ENCODE results near the gene ISM1.
A peak's percentile ranks its signal among the peaks of the same experiment; 100 is the strongest.

Gene ISM1

DNA sequence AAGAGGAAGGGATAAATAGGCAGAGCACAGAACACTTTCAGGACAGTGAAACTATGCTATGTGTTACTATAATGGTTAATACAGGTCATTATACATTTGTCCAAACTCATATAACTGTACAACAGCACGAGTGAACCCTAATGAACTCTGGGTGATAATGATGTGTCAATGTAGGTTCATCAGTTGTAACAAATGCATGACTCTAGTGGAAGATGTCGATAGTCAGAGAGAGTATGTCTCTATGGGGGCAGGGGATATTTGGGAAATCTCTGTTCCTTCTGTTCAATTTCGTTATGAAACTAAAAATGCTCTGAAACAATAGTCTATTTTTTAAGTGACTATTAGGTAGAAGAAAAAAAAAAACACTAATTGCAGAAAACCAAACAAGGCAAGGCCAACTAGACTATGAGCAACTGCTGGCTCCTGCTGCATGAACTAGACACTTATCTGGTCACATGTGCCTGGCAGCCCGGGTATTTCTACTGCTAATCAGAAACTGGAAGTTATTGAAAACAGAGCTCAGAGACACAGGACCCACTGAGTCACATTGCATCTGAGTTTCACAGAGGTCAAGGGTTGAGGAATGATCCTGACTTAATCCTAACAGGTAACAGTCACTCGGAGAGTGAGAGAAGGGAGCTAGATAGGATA, 97.9 kb downstream of the ISM1 start:
- Mint-ChIP-seq H3K27me3 (ENCODE audit: low read depth) (no peaks in the 10 kb centered on the region), H3K4me1 (ENCODE audit: low read depth) (peaks cover 3% of the 10 kb centered on the region), H3K9me3 (peaks cover 7% of the 10 kb centered on the region), H3K4me3 (no peak overlapping the region), H3K36me3 (ENCODE audit: low read depth) (no peaks in the 10 kb centered on the region), H3K27ac (no peak overlapping the region)

- no peak overlapping the region for H3K4me3 Mint-ChIP-seq
- H3K9me3 Mint-ChIP-seq, result peaks cover 4% of the 10 kb centered on the region
- H3K27me3 Mint-ChIP-seq (ENCODE audit: low read depth), result peaks cover 4% of the 10 kb centered on the region
- no peak overlapping the region for H3K27ac Mint-ChIP-seq
- H3K36me3 Mint-ChIP-seq (ENCODE audit: low read depth), result no peaks in the 10 kb centered on the region
- peaks cover 3% of the 10 kb centered on the region for H3K4me1 Mint-ChIP-seq (ENCODE audit: low read depth)
These were observed 99.6 kb downstream of the ISM1 start for GRCh38 chr20:13320702-13321101.

DNA sequence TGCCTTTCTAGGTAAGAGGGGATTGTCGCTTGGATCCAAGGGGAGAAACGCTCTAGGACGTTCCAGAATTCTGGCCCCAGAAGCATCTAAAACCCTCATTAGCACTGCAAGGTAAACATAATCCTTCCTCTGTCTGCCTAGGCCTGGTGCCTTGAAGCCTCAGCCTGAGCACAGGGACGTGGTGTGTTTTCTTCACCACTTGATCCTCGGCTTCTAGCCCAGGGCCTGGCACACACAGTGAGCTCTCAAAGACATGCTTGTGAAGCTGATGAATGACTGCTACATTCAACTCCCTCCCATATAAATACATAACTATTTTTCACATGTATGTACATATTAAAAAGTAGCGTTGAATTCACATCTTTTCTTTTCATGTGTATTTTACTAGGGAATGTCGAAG, 100.3 kb downstream of the ISM1 start:
- no peak overlapping the region for H3K4me3 Mint-ChIP-seq
- H3K27ac Mint-ChIP-seq, result no peak overlapping the region

GRCh38 chr20:13322198-13322597, 101.1 kb downstream of the ISM1 start:
- Mint-ChIP-seq H3K4me3 (no peak overlapping the region), H3K9me3 (no peaks in the 10 kb centered on the region), H3K27ac (no peak overlapping the region), H3K27me3 (ENCODE audit: low read depth) (peaks cover 4% of the 10 kb centered on the region), H3K4me1 (ENCODE audit: low read depth) (peaks cover 3% of the 10 kb centered on the region), H3K36me3 (ENCODE audit: low read depth) (no peaks in the 10 kb centered on the region)

More for the DNA sequence above, 100.3 kb downstream of the ISM1 start:
- Mint-ChIP-seq H3K27me3 (ENCODE audit: low read depth) (peaks cover 4% of the 10 kb centered on the region), H3K4me1 (ENCODE audit: low read depth) (peaks cover 3% of the 10 kb centered on the region), H3K36me3 (ENCODE audit: low read depth) (no peaks in the 10 kb centered on the region), H3K9me3 (peaks cover 4% of the 10 kb centered on the region)

GRCh38 chr20:13322621-13323020, 101.5 kb downstream of the ISM1 start:
- Mint-ChIP-seq H3K27me3 (ENCODE audit: low read depth) (peaks cover 4% of the 10 kb centered on the region), H3K4me3 (no peak overlapping the region), H3K27ac (no peak overlapping the region), H3K36me3 (ENCODE audit: low read depth) (no peaks in the 10 kb centered on the region), H3K4me1 (ENCODE audit: low read depth) (peaks cover 3% of the 10 kb centered on the region), H3K9me3 (no peaks in the 10 kb centered on the region)

GRCh38 chr20:13325033-13325432, 104.0 kb downstream of the ISM1 start:
- no peak overlapping the region for H3K27ac Mint-ChIP-seq

DNA sequence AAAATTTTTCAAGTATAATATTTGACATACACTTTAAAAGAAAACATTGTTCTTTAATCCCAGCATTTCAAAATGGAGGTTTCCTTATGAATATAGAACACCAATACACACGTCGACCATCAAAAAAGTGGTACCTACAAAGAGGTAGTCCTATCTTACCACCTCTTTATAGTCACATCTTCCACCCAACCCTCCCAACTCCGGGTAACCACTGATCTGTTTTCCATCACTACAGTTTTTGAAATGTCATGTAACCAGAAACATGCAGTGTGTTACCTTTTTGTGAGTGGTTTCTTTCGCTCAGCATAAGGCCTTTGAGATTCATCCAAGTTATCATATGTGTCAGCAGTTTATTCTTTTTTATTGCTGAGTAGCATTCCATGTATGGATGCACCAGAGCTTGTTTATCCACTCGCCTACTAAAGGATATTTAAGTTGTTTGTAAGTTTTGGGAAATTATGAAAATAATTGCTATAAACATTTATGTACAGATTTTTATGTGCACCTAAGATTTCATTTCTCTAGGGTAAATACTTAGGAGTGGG, 104.8 kb downstream of the ISM1 start:
- H3K4me3 Mint-ChIP-seq, result no peak overlapping the region
- peaks cover 4% of the 10 kb centered on the region for H3K27me3 Mint-ChIP-seq (ENCODE audit: low read depth)
- H3K4me1 Mint-ChIP-seq (ENCODE audit: low read depth), result peaks cover 3% of the 10 kb centered on the region
- H3K27ac Mint-ChIP-seq, result no peak overlapping the region
- H3K9me3 Mint-ChIP-seq, result no peaks in the 10 kb centered on the region
- no peaks in the 10 kb centered on the region for H3K36me3 Mint-ChIP-seq (ENCODE audit: low read depth)

More at GRCh38 chr20:13325033-13325432, 104.0 kb downstream of the ISM1 start:
- Mint-ChIP-seq H3K36me3 (ENCODE audit: low read depth) (no peaks in the 10 kb centered on the region), H3K4me1 (ENCODE audit: low read depth) (peaks cover 3% of the 10 kb centered on the region), H3K27me3 (ENCODE audit: low read depth) (peaks cover 4% of the 10 kb centered on the region), H3K4me3 (no peak overlapping the region), H3K9me3 (no peaks in the 10 kb centered on the region)

- H3K36me3 Mint-ChIP-seq (ENCODE audit: low read depth), result peaks cover 1% of the 10 kb centered on the region
- H3K9me3 Mint-ChIP-seq, result no peaks in the 10 kb centered on the region
- H3K4me1 Mint-ChIP-seq (ENCODE audit: low read depth), result no peaks in the 10 kb centered on the region
- no peak overlapping the region for H3K27ac Mint-ChIP-seq
- H3K4me3 Mint-ChIP-seq, result no peak overlapping the region
- no peaks in the 10 kb centered on the region for H3K27me3 Mint-ChIP-seq (ENCODE audit: low read depth)
These were observed 110.5 kb downstream of the ISM1 start for GRCh38 chr20:13331536-13331935.

GRCh38 chr20:13333036-13333435, 112.0 kb downstream of the ISM1 start:
- H3K9me3 Mint-ChIP-seq, result no peaks in the 10 kb centered on the region
- no peaks in the 10 kb centered on the region for H3K27me3 Mint-ChIP-seq (ENCODE audit: low read depth)
- peaks cover 9% of the 10 kb centered on the region for H3K4me1 Mint-ChIP-seq (ENCODE audit: low read depth)
- peaks cover 1% of the 10 kb centered on the region for H3K36me3 Mint-ChIP-seq (ENCODE audit: low read depth)
- H3K27ac Mint-ChIP-seq, result no peak overlapping the region
- H3K4me3 Mint-ChIP-seq, result no peak overlapping the region

DNA sequence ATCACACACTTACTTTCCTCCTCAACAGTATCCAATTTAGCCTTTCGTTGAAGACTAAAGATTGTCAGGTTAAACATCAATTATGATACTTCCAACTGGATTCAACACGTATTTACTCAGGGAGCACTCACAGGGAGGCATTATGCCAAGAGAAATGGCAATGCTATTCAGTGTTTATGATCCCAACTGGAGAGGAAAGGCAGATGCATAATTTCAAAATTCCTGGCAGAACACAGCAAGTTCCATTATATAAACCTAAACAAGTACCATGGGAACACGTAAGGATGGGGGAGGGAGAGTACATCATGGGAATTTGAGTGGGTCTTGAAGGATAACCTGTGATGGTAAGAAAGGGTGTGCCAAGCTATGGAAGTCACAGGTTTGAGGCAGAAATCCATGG, 112.7 kb downstream of the ISM1 start:
- H3K27me3 Mint-ChIP-seq (ENCODE audit: low read depth), result no peaks in the 10 kb centered on the region
- peaks cover 10% of the 10 kb centered on the region for H3K4me1 Mint-ChIP-seq (ENCODE audit: low read depth)
- no peak overlapping the region for H3K27ac Mint-ChIP-seq
- no peaks in the 10 kb centered on the region for H3K9me3 Mint-ChIP-seq
- H3K4me3 Mint-ChIP-seq, result no peak overlapping the region
- H3K36me3 Mint-ChIP-seq (ENCODE audit: low read depth), result peaks cover 1% of the 10 kb centered on the region

GRCh38 chr20:13336308-13337089, 115.4 kb downstream of the ISM1 start:
- Mint-ChIP-seq H3K4me3 (no peak overlapping the region), H3K36me3 (ENCODE audit: low read depth) (peaks cover 5% of the 10 kb centered on the region), H3K4me1 (ENCODE audit: low read depth) (peaks cover 10% of the 10 kb centered on the region), H3K9me3 (no peaks in the 10 kb centered on the region), H3K27ac (no peak overlapping the region), H3K27me3 (ENCODE audit: low read depth) (no peaks in the 10 kb centered on the region)

DNA sequence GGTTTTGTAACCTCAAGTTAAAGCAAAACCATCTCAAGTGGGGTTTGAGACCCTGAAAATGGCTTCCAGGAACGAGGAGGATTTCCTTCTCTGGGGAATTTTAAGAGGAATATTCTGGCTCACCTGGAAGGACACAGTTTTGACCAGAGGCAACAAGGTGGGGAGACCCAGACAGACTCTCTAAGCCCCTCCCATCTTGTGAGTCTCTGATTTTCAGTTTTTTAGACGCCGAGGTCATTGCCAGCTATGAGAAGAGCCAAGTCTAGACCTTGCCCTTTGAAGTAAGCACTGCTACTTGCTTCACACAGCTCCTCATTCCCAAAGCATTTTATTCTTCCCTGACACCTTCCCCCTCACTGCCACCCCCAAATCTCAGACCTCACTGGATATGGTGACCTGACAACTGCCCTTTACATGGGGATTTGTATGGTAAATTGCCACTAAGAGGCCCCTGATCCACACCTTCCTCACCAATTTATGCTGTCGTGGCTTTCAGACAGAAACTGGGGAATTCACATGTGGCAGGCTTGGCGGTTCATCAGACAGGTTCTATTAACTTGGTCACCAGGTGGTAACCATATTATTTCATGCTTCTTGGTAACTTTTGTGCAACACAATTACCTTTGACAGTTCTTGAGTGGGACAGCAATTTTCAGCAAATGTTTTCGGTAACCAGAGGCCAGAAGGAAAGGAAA, 116.2 kb downstream of the ISM1 start:
- Mint-ChIP-seq H3K36me3 (ENCODE audit: low read depth) (peaks cover 5% of the 10 kb centered on the region), H3K9me3 (no peaks in the 10 kb centered on the region), H3K27ac (no peak overlapping the region), H3K27me3 (ENCODE audit: low read depth) (no peaks in the 10 kb centered on the region), H3K4me1 (ENCODE audit: low read depth) (peaks cover 10% of the 10 kb centered on the region), H3K4me3 (no peak overlapping the region)

DNA sequence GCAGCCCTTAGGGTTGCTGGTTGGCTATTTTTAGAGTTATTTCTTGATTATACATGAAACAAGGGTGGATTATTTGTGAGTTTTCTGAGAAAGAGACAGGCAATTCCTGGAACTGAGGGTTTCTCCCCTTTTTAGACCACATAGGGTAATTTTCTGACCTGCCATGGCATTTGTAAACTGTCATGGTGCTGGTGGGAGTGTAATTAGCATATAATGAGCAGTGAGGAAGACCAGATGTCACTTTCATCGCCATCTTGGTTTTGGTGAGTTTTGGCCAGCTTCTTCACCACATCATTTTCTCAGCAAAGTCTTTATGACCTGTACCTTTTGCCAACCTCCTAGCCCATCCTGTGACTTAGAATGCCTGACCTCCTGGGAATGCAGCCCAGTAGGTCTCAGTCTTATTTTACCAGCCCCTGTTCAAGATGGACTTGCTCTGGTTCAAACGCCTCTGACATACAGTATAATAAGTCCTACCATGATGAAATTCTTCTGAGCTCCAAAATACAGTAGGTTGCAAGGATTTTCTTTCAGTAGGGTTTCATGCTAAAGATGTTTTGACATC, 117.1 kb downstream of the ISM1 start:
- Mint-ChIP-seq H3K4me1 (ENCODE audit: low read depth) (peaks cover 10% of the 10 kb centered on the region), H3K9me3 (no peaks in the 10 kb centered on the region), H3K36me3 (ENCODE audit: low read depth) (peaks cover 5% of the 10 kb centered on the region), H3K4me3 (no peak overlapping the region), H3K27me3 (ENCODE audit: low read depth) (no peaks in the 10 kb centered on the region), H3K27ac (peak overlapping the region; percentile 5)

- Mint-ChIP-seq H3K27ac (no peak overlapping the region), H3K36me3 (ENCODE audit: low read depth) (peaks cover 4% of the 10 kb centered on the region), H3K27me3 (ENCODE audit: low read depth) (no peaks in the 10 kb centered on the region), H3K4me3 (no peak overlapping the region), H3K9me3 (no peaks in the 10 kb centered on the region), H3K4me1 (ENCODE audit: low read depth) (peaks cover 10% of the 10 kb centered on the region)
These were observed 117.9 kb downstream of the ISM1 start for GRCh38 chr20:13338999-13339411.

Data from T-helper 1 cell treated with Interleukin-12 subunit alpha and Interleukin-12 subunit beta and Interleukin-4 antibody, amounts not matched to agents 30 μg/mL and 1 μg/mL, for 36 hours (primary cell).